H1 (cell line): ENCODE results near the gene CCDC78. TPM values are rescaled to one million over a fixed set of nuclear protein-coding genes. Genes with fewer than 3 reads are reported as not detected.

Experiments
- POLR2AphosphoS5 ChIP-seq: IDR thresholded peaks from 2 replicates; pipeline ENCODE4 v1.6.1; 2011; ENCODE audit warnings: low read depth, low read length
- polyA plus RNA-seq, 7 experiments: library from polyadenylated mRNA; depleted of rRNA in 3 of 7; stranded (reverse) in 5 of 7; unstranded in 2 of 7; fragments of >200 nt in 5 of 7; fragments of 200-250 nt in 2 of 7; gene quantifications; 1 replicate in 5 of 7; 2 replicates in 1 of 7; 4 replicates in 1 of 7; pipeline versions ENCODE4 v1.2.1 to v1.2.3, GENCODE V29; 2011 to 2013; ENCODE audit warnings: missing spikeins in 2 of 7, mixed read lengths in 2 of 7
- total RNA-seq: library from RNA; stranded (reverse); fragmentation: NEBNext Ultra II Directional; extraction: Animal tissue kit (Norgen Biotek cat#: 25700); gene quantifications from 2 replicates; pipeline ENCODE4 v1.2.1, GENCODE V29; 2021

The CCDC78 gene
- total and polyA plus RNA-seq, 2 of the 8 experiments (the other 6 are each of a cell fraction or from before 2014, with no cell fraction given): 7.1 to 8.5 TPM

DNA sequence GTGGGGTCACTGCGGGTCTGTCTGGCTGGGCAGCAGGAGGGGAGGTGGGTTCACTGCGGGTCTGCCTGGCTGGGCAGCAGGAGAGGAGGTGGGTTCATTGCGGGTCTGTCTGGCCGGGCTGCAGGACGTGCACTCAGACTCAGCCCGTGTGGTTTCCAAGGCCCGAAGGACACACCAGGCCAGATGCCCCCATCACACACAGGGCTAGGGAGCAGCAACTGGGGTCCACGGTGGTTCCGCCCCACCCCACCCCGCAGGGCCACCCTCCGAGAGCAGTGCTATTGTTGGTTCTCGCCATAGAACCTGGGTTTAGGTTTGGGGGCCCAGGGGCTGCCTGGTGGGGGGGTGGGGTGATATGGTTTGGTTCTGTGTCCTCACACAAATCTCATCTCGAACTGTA lies 20.4 kb upstream of the CCDC78 start (continued):
- TF ChIP-seq POLR2AphosphoS5: no peak
